ENCODE data around the gene POLR2C.

GRCh38 chr16:57435838-57436237, 26.6 kb upstream of the POLR2C start:
- no peak for TF ChIP-seq POLR2A (IDR thresholded peaks at IDR 0.05)
- TF ChIP-seq, protein P1, sequence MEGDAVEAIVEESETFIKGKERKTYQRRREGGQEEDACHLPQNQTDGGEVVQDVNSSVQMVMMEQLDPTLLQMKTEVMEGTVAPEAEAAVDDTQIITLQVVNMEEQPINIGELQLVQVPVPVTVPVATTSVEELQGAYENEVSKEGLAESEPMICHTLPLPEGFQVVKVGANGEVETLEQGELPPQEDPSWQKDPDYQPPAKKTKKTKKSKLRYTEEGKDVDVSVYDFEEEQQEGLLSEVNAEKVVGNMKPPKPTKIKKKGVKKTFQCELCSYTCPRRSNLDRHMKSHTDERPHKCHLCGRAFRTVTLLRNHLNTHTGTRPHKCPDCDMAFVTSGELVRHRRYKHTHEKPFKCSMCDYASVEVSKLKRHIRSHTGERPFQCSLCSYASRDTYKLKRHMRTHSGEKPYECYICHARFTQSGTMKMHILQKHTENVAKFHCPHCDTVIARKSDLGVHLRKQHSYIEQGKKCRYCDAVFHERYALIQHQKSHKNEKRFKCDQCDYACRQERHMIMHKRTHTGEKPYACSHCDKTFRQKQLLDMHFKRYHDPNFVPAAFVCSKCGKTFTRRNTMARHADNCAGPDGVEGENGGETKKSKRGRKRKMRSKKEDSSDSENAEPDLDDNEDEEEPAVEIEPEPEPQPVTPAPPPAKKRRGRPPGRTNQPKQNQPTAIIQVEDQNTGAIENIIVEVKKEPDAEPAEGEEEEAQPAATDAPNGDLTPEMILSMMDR (IDR thresholded peaks at IDR 0.05), result no peak

Data from lower leg skin (tissue), 3 donors.